Spleen (tissue), 7 donors: ENCODE data around the gene CREB3.

Experiments used
- CTCF ChIP-seq, 11 experiments: fragments of 200-600 bp in 7 of 11; fragments of 450-650 bp in 4 of 11; sonication (generic) in 4 of 11; IDR thresholded peaks in 8 of 11; conservative IDR thresholded peaks in 3 of 11; 1 replicate in 7 of 11; 2 replicates in 4 of 11; pipeline versions ENCODE4 v1.4.0 to v1.8.0; 2016 to 2021; ENCODE audit warnings: antibody characterized with exemption in 11 of 11, inconsistent platforms in 4 of 11, mild to moderate bottlenecking in 1 of 11
- POLR2A ChIP-seq, 3 donors: fragments of 450-650 bp; IDR thresholded peaks; one replicate each; pipeline ENCODE4 v1.5.1; 2017; ENCODE audit warnings: antibody characterized with exemption in 3 of 3, mild to moderate bottlenecking in 1 of 3
- POLR2AphosphoS5 ChIP-seq, 3 donors: sonication (generic); formaldehyde crosslinking; IDR thresholded peaks; one replicate each; pipeline ENCODE4 v1.5.1; 2017; ENCODE audit warnings: antibody characterized with exemption in 3 of 3
- donor health status: DM: no; HTN: no; CAD: no; lungs with moderate emphysema.
- donor health status: DM: no; HTN: no; CAD: no.
- donor health status: DM: no; HTN: no; CAD: no.

GRCh38 chr9:35741740-35742139, 9.3 kb downstream of the CREB3 start:
- TF ChIP-seq CTCF (IDR thresholded peaks at IDR 0.05 in 8 of 11, conservative IDR thresholded peaks at IDR 0.05 in 3 of 11) = no peak
- no peak for TF ChIP-seq POLR2AphosphoS5 (IDR thresholded peaks at IDR 0.05)
- TF ChIP-seq POLR2A (IDR thresholded peaks at IDR 0.05) = no peak
